HepG2 (cell line): ENCODE results near the gene RASD1. TPM values are rescaled to one million over a fixed set of nuclear protein-coding genes. Genes with fewer than 3 reads are reported as not detected.

ENCODE experiments used
- ATAC-seq: fragments of 200-7000 bp; cut with Tn5 transposase; 3 replicates; pipeline ENCODE4 v1.9.1; 2020; ENCODE audit warnings: mild to moderate bottlenecking, moderate library complexity
- BruUV-seq: library from RNA; stranded (reverse); fragments of 400-500 nt; replicated peaks from 2 replicates; lab custom pipeline; 2021; lab: Mats Ljungman, UMichigan
- CTCF ChIA-PET: fragments of 300-600 bp; formaldehyde crosslinking; extraction: SDS; loops from one replicate; lab custom pipeline; 2021; ENCODE audit warnings: low total read pairs, inconsistent platforms, low intra/inter-chr PET ratio; lab: Yijun Ruan, JAX
- POLR2A ChIA-PET: fragments of 350-600 bp; sonication (Branson Sonifier 250); formaldehyde crosslinking; loops from one replicate; lab custom pipeline; 2020; ENCODE audit warnings: antibody characterized with exemption, inconsistent platforms; lab: Yijun Ruan, JAX
- DNase-seq: peaks from one replicate; pipeline ENCODE4 v3.0.0-alpha.2; 2015; ENCODE audit warnings: low spot score
- FAIRE-seq: peaks from 3 replicates; lab custom pipeline; 2011; peaks lifted over from hg19 to GRCh38; lab: Jason Lieb, UNC
- H2AFZ ChIP-seq: one replicate; pipeline ENCODE4 v1.6.1; 2011; ENCODE audit warnings: low read length, inconsistent platforms
- H3K27ac ChIP-seq: fragments of 300-600 bp; 3 replicates; pipeline ENCODE4 v1.8.0; 2011; ENCODE audit warnings: mixed run types, mild to moderate bottlenecking, mixed read lengths, low read length, inconsistent platforms; ENCODE audit not compliant: insufficient read depth; ENCODE audit errors: extremely low read length
- H3K27me3 ChIP-seq, 2 experiments: fragments of 200-600 bp in 1 of 2; 2 replicates in 1 of 2; 3 replicates in 1 of 2; pipeline versions ENCODE4 v1.6.0 to v1.8.0; 2011; ENCODE audit warnings: low read length in 2 of 2, mild to moderate bottlenecking in 2 of 2, moderate library complexity in 2 of 2, inconsistent platforms in 1 of 2; ENCODE audit not compliant: insufficient read depth in 2 of 2, control insufficient read depth in 1 of 2
- H3K36me3 ChIP-seq, 2 experiments: fragments of 200-600 bp in 1 of 2; replicated peaks in 1 of 2; 2 replicates in 1 of 2; 3 replicates in 1 of 2; pipeline versions ENCODE4 v1.5.1 to v1.8.0; 2011; ENCODE audit warnings: low read length in 2 of 2, inconsistent platforms in 1 of 2; ENCODE audit not compliant: insufficient read depth in 2 of 2, control insufficient read depth in 1 of 2
- H3K4me1 ChIP-seq: 2 replicates; pipeline ENCODE4 v1.5.1; 2012; ENCODE audit warnings: low read length, inconsistent platforms; ENCODE audit not compliant: insufficient read depth
- H3K4me2 ChIP-seq: 2 replicates; pipeline ENCODE4 v1.6.0; 2011; ENCODE audit warnings: low read depth, low read length, inconsistent platforms
- H3K4me3 ChIP-seq, 3 experiments: fragments of 200-600 bp in 1 of 3; sonication (generic), shearing (Covaris generic) in 1 of 3; replicated peaks in 1 of 3; 2 replicates each; pipeline ENCODE4 v1.5.1; 2011 to 2016; ENCODE audit warnings: low read length in 3 of 3, inconsistent platforms in 2 of 3, low read depth in 2 of 3, mild to moderate bottlenecking in 2 of 3, control low read depth in 1 of 3, mixed read lengths in 1 of 3; ENCODE audit not compliant: insufficient read depth in 1 of 3
- H3K79me2 ChIP-seq: one replicate; pipeline ENCODE4 v1.6.1; 2011; ENCODE audit warnings: low read length, inconsistent platforms; ENCODE audit not compliant: insufficient read depth
- H3K9ac ChIP-seq: 2 replicates; pipeline ENCODE4 v1.6.0; 2011; ENCODE audit warnings: mild to moderate bottlenecking, low read depth, low read length, inconsistent platforms; ENCODE audit not compliant: insufficient read depth
- H3K9me3 ChIP-seq: 2 replicates; pipeline ENCODE4 v1.5.1; 2012; ENCODE audit warnings: mild to moderate bottlenecking, low read length
- H4K20me1 ChIP-seq: 2 replicates; pipeline ENCODE4 v1.6.0; 2011; ENCODE audit warnings: inconsistent platforms, mild to moderate bottlenecking, low read length, moderate library complexity; ENCODE audit not compliant: insufficient read depth
- EP300 ChIP-seq, 3 experiments: sonication (generic) in 1 of 3; formaldehyde crosslinking in 1 of 3; IDR thresholded peaks; 2 replicates each; pipeline versions ENCODE4 v1.5.1 to v1.6.1; 2011 to 2020; ENCODE audit warnings: low read depth in 2 of 3, low read length in 2 of 3, borderline replicate concordance in 1 of 3, improper control_type of control experiment in 1 of 3, mild to moderate bottlenecking in 1 of 3, missing genetic modification reagents in 1 of 3, moderate library complexity in 1 of 3
- KDM1A ChIP-seq: IDR thresholded peaks from 2 replicates; pipeline ENCODE4 v1.6.1; 2016; ENCODE audit warnings: missing compliant biosample characterization
- MNT ChIP-seq: fragments of 450-650 bp; IDR thresholded peaks from 2 replicates; pipeline ENCODE4 v1.6.1; 2016
- MXD1 ChIP-seq: sonication (generic); formaldehyde crosslinking; IDR thresholded peaks from 2 replicates; pipeline ENCODE4 v1.4.0; 2020; ENCODE audit warnings: mild to moderate bottlenecking, missing genetic modification reagents
- NFE2 ChIP-seq: sonication (generic); formaldehyde crosslinking; IDR thresholded peaks from 2 replicates; pipeline ENCODE4 v1.4.0; 2020; ENCODE audit warnings: missing genetic modification reagents
- NONO ChIP-seq, 2 experiments: fragments of 450-650 bp in 1 of 2; sonication (generic) in 1 of 2; formaldehyde crosslinking in 1 of 2; IDR thresholded peaks in 1 of 2; conservative IDR thresholded peaks in 1 of 2; 2 replicates each; pipeline versions ENCODE4 v1.6.1 to v1.8.0; 2017 to 2022; ENCODE audit warnings: mild to moderate bottlenecking in 1 of 2, missing genetic modification reagents in 1 of 2, moderate library complexity in 1 of 2
- SNAPC4 ChIP-seq: sonication (generic); formaldehyde crosslinking; IDR thresholded peaks from 2 replicates; pipeline ENCODE4 v1.4.0; 2020; ENCODE audit warnings: mild to moderate bottlenecking, missing genetic modification reagents
- SNRNP70 ChIP-seq: fragments of 200-400 bp; formaldehyde crosslinking; IDR thresholded peaks from 2 replicates; pipeline ENCODE4 v1.6.1; 2017; ENCODE audit warnings: mild to moderate bottlenecking, low read depth, low read length, moderate library complexity
- SYNCRIP ChIP-seq: fragments of 200-400 bp; formaldehyde crosslinking; IDR thresholded peaks from 2 replicates; pipeline ENCODE4 v1.6.1; 2018; ENCODE audit warnings: mild to moderate bottlenecking, low read depth, low read length; ENCODE audit not compliant: insufficient read depth
- ZNF562 ChIP-seq: sonication (generic); formaldehyde crosslinking; IDR thresholded peaks from 2 replicates; pipeline ENCODE4 v1.8.0; 2022; ENCODE audit warnings: missing genetic modification reagents, borderline replicate concordance
- ZNF792 ChIP-seq: IDR thresholded peaks from 2 replicates; pipeline ENCODE4 v1.6.1; 2016
- WGBS: methylation state at CpG from one replicate; pipeline ENCODE4 v1.1.6; 2017; ENCODE audit warnings: low lambda C conversion rate; 5-methylcytosine and 5-hydroxymethylcytosine counted together
- in situ Hi-C: cut with HindIII; loops from 2 replicates; pipeline ENCODE4 v1.10.0; 2017; ENCODE audit warnings: low pct_unique_long_range_greater_than_20kb; ENCODE audit not compliant: extremely low pct_ligation_motif_present
- intact Hi-C: fragments of 100-400 bp; cut with micrococcal nuclease; formaldehyde crosslinking; loops from one replicate; pipeline ENCODE4 v1.10.0; 2022; ENCODE audit not compliant: unreplicated experiment
- polyA plus RNA-seq, 8 experiments: library from polyadenylated mRNA; depleted of rRNA in 3 of 8; stranded (reverse) in 7 of 8; unstranded in 1 of 8; fragments of >200 nt; fragmentation: Illumina TruSeq in 4 of 8; extraction: Trizol in 4 of 8; gene quantifications; 2 replicates each; pipeline versions ENCODE4 v1.2.1 to v1.2.3, GENCODE V29; 2011 to 2016; ENCODE audit warnings: low read depth in 4 of 8, missing spikeins in 1 of 8, mixed read lengths in 1 of 8; ENCODE audit not compliant: insufficient read depth in 1 of 8
- total RNA-seq, 5 experiments: library from RNA; depleted of rRNA; stranded (reverse); fragments of >200 nt; fragmentation: Illumina TruSeq; extraction: Trizol; gene quantifications; 2 replicates each; pipeline ENCODE4 v1.2.3, GENCODE V29; 2016; ENCODE audit warnings: low read depth in 1 of 5

RASD1 gene
- total and polyA plus RNA-seq, 2 of the 13 experiments (the other 11 are each of a cell fraction or from before 2014, with no cell fraction given), result 1.6 to 4.2 TPM

DNA sequence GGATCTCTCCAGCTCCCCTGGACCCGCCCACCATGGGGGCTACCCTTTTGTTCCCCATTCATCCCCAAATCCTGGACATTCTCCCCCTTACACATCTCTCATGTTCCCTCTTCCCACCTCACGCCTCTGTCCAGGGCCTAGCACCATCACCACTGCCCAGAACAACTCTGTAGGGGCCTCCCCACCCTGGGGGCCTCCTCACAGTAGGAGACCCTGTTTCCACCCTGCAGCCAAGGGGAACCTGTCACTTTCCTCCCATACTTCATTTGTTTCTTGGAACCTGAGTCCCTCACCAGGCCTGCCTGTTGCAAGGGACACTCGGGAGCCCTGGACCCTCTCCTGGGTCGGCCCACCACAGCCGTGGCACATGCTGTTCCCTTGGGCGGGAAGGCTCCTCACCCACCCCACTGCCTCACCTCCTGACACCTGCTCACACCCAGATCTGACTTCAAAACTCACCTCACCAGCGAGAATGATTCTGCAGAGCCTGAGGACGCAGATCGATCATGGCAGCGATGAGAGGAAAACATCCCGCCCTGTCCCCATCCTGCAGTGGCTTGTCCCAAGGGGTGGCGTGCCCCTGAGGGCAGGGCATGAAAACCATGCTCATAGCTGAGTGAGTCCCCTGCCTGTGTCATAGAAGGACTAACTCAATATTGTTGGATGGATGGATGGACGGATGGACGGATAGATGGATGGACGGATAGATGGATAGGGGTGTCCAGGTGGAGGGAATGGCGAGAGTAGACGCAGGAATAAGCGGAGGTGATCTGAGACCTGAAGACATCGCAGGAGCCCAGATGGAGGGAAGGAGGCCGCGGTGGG is 6.8 kb upstream of the RASD1 start:
- ATAC-seq, result no peak
- no peak for DNase-seq
- no peak overlapping the region for H3K4me3 ChIP-seq
- H3K79me2 ChIP-seq, result no peaks in the 10 kb centered on the region
- no peaks in the 10 kb centered on the region for H3K9me3 ChIP-seq
- H2AFZ ChIP-seq, result no peak overlapping the region
- TF ChIP-seq SNAPC4 (CRISPR knock-in tag), result no peak
- TF ChIP-seq SYNCRIP, result no peak
- no peak for TF ChIP-seq MNT
- TF ChIP-seq MXD1, result no peak
- TF ChIP-seq ZNF562 (CRISPR knock-in tag), result no peak
- TF ChIP-seq KDM1A (CRISPR knock-in tag), result no peak
- no peak for TF ChIP-seq NONO (IDR thresholded peaks at IDR 0.05)
- TF ChIP-seq NONO (CRISPR knock-in tag; conservative IDR thresholded peaks at IDR 0.05), result no peak
- no peak for TF ChIP-seq NFE2
- TF ChIP-seq SNRNP70, result no peak
- TF ChIP-seq ZNF792 (CRISPR knock-in tag), result no peak
- TF ChIP-seq EP300 (IDR thresholded peaks at IDR 0.05; ENCODE audit: low read depth in 2 of 2, low read length in 2 of 2), result no peak
- TF ChIP-seq EP300 (CRISPR knock-in tag; IDR thresholded peaks at IDR 0.05; ENCODE audit: borderline replicate concordance), result no peak
- TF ChIP-seq, all 625 proteins: peak for 0
- BruUV-seq, result no TSS peak
- intact Hi-C loops (no loop called here), in situ Hi-C loops (loop anchor here (10.0 kb wide), 1 partner anchor 142 kb away; no protein-coding TSS in a partner anchor)
- WGBS, result 62% methylated on average over 21 of the region's 21 CpGs
- Histone ChIP-seq H3K4me1 (peaks cover 11% of the 10 kb centered on the region), H3K27me3 (peaks cover 4 to 43% of the 10 kb centered on the region in 2 experiments; a peak in 3 of 5 replicates), H3K4me2 (no peak overlapping the region), H3K36me3 (no peaks in the 10 kb centered on the region), H4K20me1 (no peaks in the 10 kb centered on the region), H3K27ac (no peak overlapping the region), H3K9ac (no peak overlapping the region)
- CTCF ChIA-PET, result no interaction called here
- FAIRE-seq, result no peak
- POLR2A ChIA-PET, result no interaction called here
